Gastrocnemius medialis (tissue), 4 donors: ENCODE results near the gene LRRC56.

Experiments used
- CTCF ChIP-seq, 5 experiments: fragments of 450-650 bp in 3 of 5; fragments of 200-600 bp in 2 of 5; sonication (generic) in 2 of 5; IDR thresholded peaks in 4 of 5; conservative IDR thresholded peaks in 1 of 5; 1 replicate in 4 of 5; 2 replicates in 1 of 5; pipeline ENCODE4 v1.5.1; 2016 to 2019; ENCODE audit warnings: antibody characterized with exemption in 5 of 5, mild to moderate bottlenecking in 3 of 5, moderate library complexity in 3 of 5
- POLR2A ChIP-seq, 2 donors: fragments of 450-650 bp; IDR thresholded peaks; one replicate each; pipeline ENCODE4 v1.6.1; 2017; ENCODE audit warnings: antibody characterized with exemption in 2 of 2, mild to moderate bottlenecking in 2 of 2, moderate library complexity in 2 of 2

- TF ChIP-seq CTCF (IDR thresholded peaks at IDR 0.05 in 4 of 5, conservative IDR thresholded peaks at IDR 0.05 in 1 of 5) (no peak), POLR2A (IDR thresholded peaks at IDR 0.05) (no peak)
These were observed 8.3 kb upstream of the LRRC56 start for GRCh38 chr11:528815-529727.
